ENCODE measurements around the gene DAZAP1. TPM values are rescaled to one million over a fixed set of nuclear protein-coding genes. Genes with fewer than 3 reads are reported as not detected.

The DAZAP1 gene
- total RNA-seq, 1 donor from 2014 or later = 27.1 TPM

GRCh38 chr19:1377176-1377964 lies 30.0 kb upstream of the DAZAP1 start:
- Histone ChIP-seq H3K36me3 (ENCODE audit: control insufficient read depth in 3 of 3, insufficient read depth in 3 of 3, low read length in 3 of 3) (peaks cover 16 to 18% (median 16%) of the 10 kb centered on the region in 3 donors), H3K9me3 (ENCODE audit: control insufficient read depth in 3 of 3, low read length in 3 of 3) (no peaks in the 10 kb centered on the region), H3K4me1 (ENCODE audit: control insufficient read depth in 3 of 3, insufficient read depth in 3 of 3, low read length in 3 of 3) (peaks cover 6 to 16% (median 16%) of the 10 kb centered on the region in 3 donors)

GRCh38 chr19:1377965-1378785 lies 29.2 kb upstream of the DAZAP1 start:
- Histone ChIP-seq H3K9ac (ENCODE audit: low read depth in 1 of 3, low read length in 3 of 3) (no peak overlapping the region), H3K27me3 (ENCODE audit: control insufficient read depth in 3 of 3, insufficient read depth in 3 of 3, low read length in 3 of 3) (no peaks in the 10 kb centered on the region), H3K4me3 (ENCODE audit: low read length in 3 of 3) (no peak overlapping the region), H3K36me3 (ENCODE audit: control insufficient read depth in 3 of 3, insufficient read depth in 3 of 3, low read length in 3 of 3) (peaks cover 13% of the 10 kb centered on the region in 3 donors), H3K4me1 (ENCODE audit: control insufficient read depth in 3 of 3, insufficient read depth in 3 of 3, low read length in 3 of 3) (peaks cover 6 to 17% (median 16%) of the 10 kb centered on the region in 3 donors), H3K27ac (ENCODE audit: low read depth, low read length) (no peak overlapping the region), H3K9me3 (ENCODE audit: control insufficient read depth in 3 of 3, low read length in 3 of 3) (no peaks in the 10 kb centered on the region)

More at GRCh38 chr19:1377176-1377964, 30.0 kb upstream of the DAZAP1 start:
- H3K9ac ChIP-seq (ENCODE audit: low read depth in 1 of 3, low read length in 3 of 3) = no peak overlapping the region
- H3K4me3 ChIP-seq (ENCODE audit: low read length in 3 of 3) = no peak overlapping the region
- H3K27ac ChIP-seq (ENCODE audit: low read depth, low read length) = no peak overlapping the region
- H3K27me3 ChIP-seq (ENCODE audit: control insufficient read depth in 3 of 3, insufficient read depth in 3 of 3, low read length in 3 of 3) = no peaks in the 10 kb centered on the region

GRCh38 chr19:1379126-1379905 lies 28.1 kb upstream of the DAZAP1 start:
- Histone ChIP-seq H3K36me3 (ENCODE audit: control insufficient read depth in 3 of 3, insufficient read depth in 3 of 3, low read length in 3 of 3) (peaks cover 10 to 15% (median 13%) of the 10 kb centered on the region in 3 donors), H3K4me1 (ENCODE audit: control insufficient read depth in 3 of 3, insufficient read depth in 3 of 3, low read length in 3 of 3) (peaks cover 6 to 15% (median 12%) of the 10 kb centered on the region in 3 donors), H3K4me3 (ENCODE audit: low read length in 3 of 3) (no peak overlapping the region), H3K27me3 (ENCODE audit: control insufficient read depth in 3 of 3, insufficient read depth in 3 of 3, low read length in 3 of 3) (no peaks in the 10 kb centered on the region), H3K27ac (ENCODE audit: low read depth, low read length) (no peak overlapping the region), H3K9ac (ENCODE audit: low read depth in 1 of 3, low read length in 3 of 3) (no peak overlapping the region), H3K9me3 (ENCODE audit: control insufficient read depth in 3 of 3, low read length in 3 of 3) (no peaks in the 10 kb centered on the region)

- H3K27me3 ChIP-seq (ENCODE audit: control insufficient read depth in 3 of 3, insufficient read depth in 3 of 3, low read length in 3 of 3) = no peaks in the 10 kb centered on the region
- H3K4me3 ChIP-seq (ENCODE audit: low read length in 3 of 3) = no peak overlapping the region
- peaks cover 10 to 13% (median 12%) of the 10 kb centered on the region in 3 donors for H3K36me3 ChIP-seq (ENCODE audit: control insufficient read depth in 3 of 3, insufficient read depth in 3 of 3, low read length in 3 of 3)
- H3K9me3 ChIP-seq (ENCODE audit: control insufficient read depth in 3 of 3, low read length in 3 of 3) = no peaks in the 10 kb centered on the region
- peaks cover 13 to 22% (median 17%) of the 10 kb centered on the region in 3 donors for H3K4me1 ChIP-seq (ENCODE audit: control insufficient read depth in 3 of 3, insufficient read depth in 3 of 3, low read length in 3 of 3)
- no peak overlapping the region for H3K27ac ChIP-seq (ENCODE audit: low read depth, low read length)
- H3K9ac ChIP-seq (ENCODE audit: low read depth in 1 of 3, low read length in 3 of 3) = no peak overlapping the region
Measured at GRCh38 chr19:1379961-1380489, 27.4 kb upstream of the DAZAP1 start.

GRCh38 chr19:1382250-1382649 lies 25.1 kb upstream of the DAZAP1 start:
- H3K27me3 ChIP-seq (ENCODE audit: control insufficient read depth in 3 of 3, insufficient read depth in 3 of 3, low read length in 3 of 3) = no peaks in the 10 kb centered on the region
- H3K4me1 ChIP-seq (ENCODE audit: control insufficient read depth in 3 of 3, insufficient read depth in 3 of 3, low read length in 3 of 3) = peaks cover 32 to 45% (median 40%) of the 10 kb centered on the region in 3 donors
- no peak overlapping the region for H3K27ac ChIP-seq (ENCODE audit: low read depth, low read length)
- H3K9ac ChIP-seq (ENCODE audit: low read depth in 1 of 3, low read length in 3 of 3) = no peak overlapping the region
- H3K36me3 ChIP-seq (ENCODE audit: control insufficient read depth in 3 of 3, insufficient read depth in 3 of 3, low read length in 3 of 3) = peaks cover 6 to 18% (median 7%) of the 10 kb centered on the region in 3 donors
- H3K9me3 ChIP-seq (ENCODE audit: control insufficient read depth in 3 of 3, low read length in 3 of 3) = no peaks in the 10 kb centered on the region
- no peak overlapping the region for H3K4me3 ChIP-seq (ENCODE audit: low read length in 3 of 3)

- no peak overlapping the region for H3K4me3 ChIP-seq (ENCODE audit: low read length in 3 of 3)
Measured at GRCh38 chr19:1383017-1383311, 24.4 kb upstream of the DAZAP1 start.

GRCh38 chr19:1383312-1384084 lies 23.9 kb upstream of the DAZAP1 start, which contains the start of gene NDUFS7:
TSS of gene NDUFS7 (plus strand) at chr19:1383907. CDS start at chr19:1383927, 20 bp downstream.
- Histone ChIP-seq H3K9me3 (ENCODE audit: control insufficient read depth in 3 of 3, low read length in 3 of 3) (no peaks in the 10 kb centered on the region), H3K4me1 (ENCODE audit: control insufficient read depth in 3 of 3, insufficient read depth in 3 of 3, low read length in 3 of 3) (peaks cover 43 to 56% (median 51%) of the 10 kb centered on the region in 3 donors), H3K9ac (ENCODE audit: low read depth in 1 of 3, low read length in 3 of 3) (peak within 1 kb of the TSS; percentile 99 to 100 (median 100)), H3K36me3 (ENCODE audit: control insufficient read depth in 3 of 3, insufficient read depth in 3 of 3, low read length in 3 of 3) (peaks cover 5 to 14% (median 5%) of the 10 kb centered on the region in 3 donors), H3K27me3 (ENCODE audit: control insufficient read depth in 3 of 3, insufficient read depth in 3 of 3, low read length in 3 of 3) (no peaks in the 10 kb centered on the region), H3K4me3 (ENCODE audit: low read length in 3 of 3) (peak within 1 kb of the TSS; percentile 94 to 97 (median 97)), H3K27ac (ENCODE audit: low read depth, low read length) (peak within 1 kb of the TSS; percentile 97)

More at GRCh38 chr19:1383017-1383311, 24.4 kb upstream of the DAZAP1 start:
- H3K27ac ChIP-seq (ENCODE audit: low read depth, low read length) = no peak overlapping the region
- no peak overlapping the region for H3K9ac ChIP-seq (ENCODE audit: low read depth in 1 of 3, low read length in 3 of 3)
- H3K9me3 ChIP-seq (ENCODE audit: control insufficient read depth in 3 of 3, low read length in 3 of 3) = no peaks in the 10 kb centered on the region
- H3K27me3 ChIP-seq (ENCODE audit: control insufficient read depth in 3 of 3, insufficient read depth in 3 of 3, low read length in 3 of 3) = no peaks in the 10 kb centered on the region
- peaks cover 37 to 51% (median 46%) of the 10 kb centered on the region in 3 donors for H3K4me1 ChIP-seq (ENCODE audit: control insufficient read depth in 3 of 3, insufficient read depth in 3 of 3, low read length in 3 of 3)
- peaks cover 0 to 12% (median 3%) of the 10 kb centered on the region in 3 donors for H3K36me3 ChIP-seq (ENCODE audit: control insufficient read depth in 3 of 3, insufficient read depth in 3 of 3, low read length in 3 of 3)

- Histone ChIP-seq H3K4me1 (ENCODE audit: control insufficient read depth in 3 of 3, insufficient read depth in 3 of 3, low read length in 3 of 3) (peaks cover 46 to 62% (median 57%) of the 10 kb centered on the region in 3 donors), H3K9me3 (ENCODE audit: control insufficient read depth in 3 of 3, low read length in 3 of 3) (no peaks in the 10 kb centered on the region), H3K27me3 (ENCODE audit: control insufficient read depth in 3 of 3, insufficient read depth in 3 of 3, low read length in 3 of 3) (no peaks in the 10 kb centered on the region)
Measured at GRCh38 chr19:1384085-1384462, 23.3 kb upstream of the DAZAP1 start.

More at GRCh38 chr19:1384085-1384462, 23.3 kb upstream of the DAZAP1 start:
- H3K4me3 ChIP-seq (ENCODE audit: low read length in 3 of 3) = peak overlapping the region; percentile 94 to 97 (median 97)
- H3K27ac ChIP-seq (ENCODE audit: low read depth, low read length) = peak overlapping the region; percentile 97
- peaks cover 10 to 20% (median 11%) of the 10 kb centered on the region in 3 donors for H3K36me3 ChIP-seq (ENCODE audit: control insufficient read depth in 3 of 3, insufficient read depth in 3 of 3, low read length in 3 of 3)
- peak overlapping the region; percentile 99 to 100 (median 100) for H3K9ac ChIP-seq (ENCODE audit: low read depth in 1 of 3, low read length in 3 of 3)

Data from skeletal muscle tissue (tissue), 4 donors.